Peyer's patch (tissue), 4 donors: ENCODE results near the gene ALDH1A2. TPM values are rescaled to one million over a fixed set of nuclear protein-coding genes. Genes with fewer than 3 reads are reported as not detected.

Source experiments
- DNase-seq, 3 donors: peaks; one replicate each; pipeline ENCODE4 v3.0.0-alpha.2; 2017 to 2019
- H3K27ac ChIP-seq, 4 donors: fragments of 200-600 bp; sonication (generic); one replicate each; pipeline ENCODE4 v1.5.1; 2016 to 2019
- H3K27me3 ChIP-seq, 2 donors: fragments of 200-600 bp; sonication (generic); one replicate each; pipeline ENCODE4 v1.5.1; 2019
- H3K36me3 ChIP-seq, 3 donors: fragments of 200-600 bp; sonication (generic); one replicate each; pipeline ENCODE4 v1.5.1; 2016 to 2019
- H3K4me1 ChIP-seq, 4 donors: fragments of 200-600 bp; sonication (generic); one replicate each; pipeline ENCODE4 v1.5.1; 2016 to 2019
- H3K4me3 ChIP-seq, 4 donors: fragments of 200-600 bp; sonication (generic); 1 replicate in 3 of 4; 2 replicates in 1 of 4; pipeline ENCODE4 v1.5.1; 2016 to 2019; ENCODE audit warnings: mild to moderate bottlenecking in 1 of 4
- H3K9me3 ChIP-seq, 4 donors: fragments of 200-600 bp; sonication (generic); one replicate each; pipeline ENCODE4 v1.5.1; 2016 to 2019; ENCODE audit warnings: mild to moderate bottlenecking in 1 of 4
- CTCF ChIP-seq, 6 experiments: fragments of 450-650 bp in 4 of 6; fragments of 200-600 bp in 2 of 6; sonication (generic) in 1 of 6; IDR thresholded peaks; one replicate each; pipeline ENCODE4 v1.5.1; 2017 to 2019; ENCODE audit warnings: antibody characterized with exemption in 6 of 6, mild to moderate bottlenecking in 3 of 6, moderate library complexity in 1 of 6
- POLR2A ChIP-seq, 2 donors: fragments of 450-650 bp; IDR thresholded peaks; one replicate each; pipeline ENCODE4 v1.5.1; 2017; ENCODE audit warnings: antibody characterized with exemption in 2 of 2, mild to moderate bottlenecking in 2 of 2, moderate library complexity in 2 of 2
- total RNA-seq, 4 donors: library from RNA; depleted of rRNA; stranded (reverse); fragments of >200 nt; gene quantifications; one replicate each; pipeline ENCODE4 v1.1.0, GENCODE V29; 2016

Gene ALDH1A2
- total RNA-seq, 4 donors from 2014 or later, result 1.1 to 13.1 (median 10.0) TPM; not detected in 1

GRCh38 chr15:57992761-57993355, 72.7 kb downstream of the ALDH1A2 start:
- H3K4me3 ChIP-seq, result no peak overlapping the region
- no peak for DNase-seq
- no peak overlapping the region for H3K27ac ChIP-seq
- H3K4me1 ChIP-seq, result no peaks in the 10 kb centered on the region
- no peak for TF ChIP-seq CTCF (IDR thresholded peaks at IDR 0.05)
- no peak for TF ChIP-seq POLR2A (IDR thresholded peaks at IDR 0.05)
- no peaks in the 10 kb centered on the region for H3K36me3 ChIP-seq
- H3K27me3 ChIP-seq, result no peaks in the 10 kb centered on the region
- H3K9me3 ChIP-seq, result no peaks in the 10 kb centered on the region

GRCh38 chr15:57973534-57973933, 92.0 kb downstream of the ALDH1A2 start:
- TF ChIP-seq CTCF (IDR thresholded peaks at IDR 0.05) (no peak), POLR2A (IDR thresholded peaks at IDR 0.05) (no peak)
- no peak for DNase-seq
- Histone ChIP-seq H3K27ac (no peak overlapping the region), H3K4me1 (no peaks in the 10 kb centered on the region), H3K4me3 (no peak overlapping the region), H3K36me3 (no peaks in the 10 kb centered on the region), H3K9me3 (no peaks in the 10 kb centered on the region), H3K27me3 (no peaks in the 10 kb centered on the region)

DNA sequence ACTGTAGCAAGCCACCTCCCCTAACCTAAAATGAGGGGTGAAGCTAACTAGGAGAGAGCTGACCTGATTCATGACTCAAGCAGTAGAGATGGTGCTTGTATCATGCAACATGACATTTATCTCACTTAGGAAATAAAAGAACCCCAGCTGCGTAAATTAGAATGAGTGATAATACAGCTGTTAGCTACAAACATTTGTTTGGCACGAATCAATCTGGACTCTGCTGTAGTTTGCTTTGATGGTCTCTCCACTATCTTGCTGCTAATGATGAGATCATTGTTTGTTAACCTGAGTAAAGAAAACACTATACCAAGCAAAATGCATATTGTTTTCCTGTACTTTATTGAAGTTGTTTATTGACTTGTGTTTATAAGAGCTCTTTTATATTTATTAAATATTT, 92.6 kb downstream of the ALDH1A2 start:
- H3K9me3 ChIP-seq, result no peaks in the 10 kb centered on the region
- no peaks in the 10 kb centered on the region for H3K4me1 ChIP-seq
- H3K27me3 ChIP-seq, result no peaks in the 10 kb centered on the region
- H3K4me3 ChIP-seq, result no peak overlapping the region
- no peak overlapping the region for H3K27ac ChIP-seq
- no peaks in the 10 kb centered on the region for H3K36me3 ChIP-seq
- TF ChIP-seq POLR2A (IDR thresholded peaks at IDR 0.05), result no peak
- TF ChIP-seq CTCF (IDR thresholded peaks at IDR 0.05), result no peak
- DNase-seq, result no peak

DNA sequence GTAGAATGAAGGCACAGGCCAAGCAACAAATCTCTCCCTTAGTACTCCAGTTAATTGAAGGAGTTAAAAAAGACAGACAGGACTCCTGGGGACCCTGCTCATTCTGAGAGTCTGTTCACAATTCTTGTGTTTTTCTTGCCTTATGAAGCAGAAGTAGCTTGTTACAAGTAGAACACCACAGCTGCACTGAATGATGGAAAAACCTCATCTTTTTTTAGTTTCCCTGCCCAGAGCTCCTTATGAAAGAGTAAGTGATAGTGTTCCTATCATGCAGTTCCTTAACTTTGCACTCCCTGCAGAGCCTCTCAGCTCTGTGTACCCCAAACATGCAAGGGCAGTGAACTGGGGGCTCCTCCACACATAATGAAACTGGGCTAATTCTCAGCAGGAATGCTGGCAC, 95.5 kb downstream of the ALDH1A2 start:
- no peak for TF ChIP-seq CTCF (IDR thresholded peaks at IDR 0.05)
- no peak for TF ChIP-seq POLR2A (IDR thresholded peaks at IDR 0.05)
- H3K4me3 ChIP-seq, result no peak overlapping the region
- no peaks in the 10 kb centered on the region for H3K27me3 ChIP-seq
- H3K9me3 ChIP-seq, result no peaks in the 10 kb centered on the region
- no peaks in the 10 kb centered on the region for H3K4me1 ChIP-seq
- no peak overlapping the region for H3K27ac ChIP-seq
- no peak for DNase-seq
- H3K36me3 ChIP-seq, result no peaks in the 10 kb centered on the region

DNA sequence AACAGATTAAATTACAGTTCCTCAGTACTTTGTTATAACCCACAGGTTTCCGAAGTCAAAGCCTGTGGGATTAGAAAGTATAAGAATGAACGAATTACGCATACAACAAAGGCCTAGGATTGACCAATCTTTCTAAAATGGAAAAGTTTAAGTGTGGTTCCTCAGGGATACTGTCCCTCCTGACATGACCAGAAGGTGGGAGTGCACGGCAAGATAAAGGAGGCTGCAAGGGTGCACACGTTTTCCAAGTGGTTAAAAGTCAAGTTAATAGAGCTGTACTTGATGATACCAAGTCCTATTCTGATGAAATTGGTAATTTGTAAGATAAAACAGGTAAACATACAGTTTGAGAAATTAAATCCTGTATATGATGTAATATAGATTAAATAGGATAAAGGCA, 96.2 kb downstream of the ALDH1A2 start:
- no peak overlapping the region for H3K4me3 ChIP-seq
- H3K4me1 ChIP-seq, result no peaks in the 10 kb centered on the region
- H3K9me3 ChIP-seq, result no peaks in the 10 kb centered on the region
- no peaks in the 10 kb centered on the region for H3K27me3 ChIP-seq
- no peak for DNase-seq
- no peak overlapping the region for H3K27ac ChIP-seq
- TF ChIP-seq POLR2A (IDR thresholded peaks at IDR 0.05) (no peak), CTCF (IDR thresholded peaks at IDR 0.05) (peak in 4 of 6 experiments; percentile 14 to 69 (median 60))
- no peaks in the 10 kb centered on the region for H3K36me3 ChIP-seq

DNA sequence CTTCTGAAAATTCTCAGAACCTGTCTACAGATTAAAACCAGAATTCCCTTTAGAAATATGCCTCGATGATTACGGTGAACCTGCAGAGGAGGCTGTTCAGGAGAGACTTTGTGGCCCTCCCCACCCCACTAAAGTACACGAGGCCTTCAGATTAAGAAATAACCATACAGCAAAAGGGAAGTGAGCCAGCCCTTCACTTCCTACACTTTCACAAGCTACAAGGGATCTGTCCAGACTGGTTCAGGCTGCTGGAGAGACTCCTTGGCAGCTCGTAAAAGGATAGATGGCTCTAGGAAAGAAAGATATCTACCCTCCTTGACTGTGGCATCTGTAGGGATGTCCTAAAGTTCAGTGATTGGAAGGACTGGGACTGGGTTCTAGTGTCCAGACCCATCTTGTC, 102.6 kb downstream of the ALDH1A2 start:
- Histone ChIP-seq H3K4me3 (no peak overlapping the region), H3K27me3 (no peaks in the 10 kb centered on the region), H3K36me3 (no peaks in the 10 kb centered on the region), H3K27ac (no peak overlapping the region), H3K9me3 (no peaks in the 10 kb centered on the region), H3K4me1 (no peaks in the 10 kb centered on the region)
- DNase-seq, result no peak
- no peak for TF ChIP-seq POLR2A (IDR thresholded peaks at IDR 0.05)
- TF ChIP-seq CTCF (IDR thresholded peaks at IDR 0.05), result no peak
